HG02642 (cell line): ENCODE data around the gene OMA1.

ENCODE experiments used
- ATAC-seq: cut with Tn5 transposase; IDR thresholded peaks from one replicate; pipeline ENCODE4 v1.9.1; 2021; ENCODE audit warnings: mild to moderate bottlenecking; ENCODE audit not compliant: unreplicated experiment, poor library complexity

Gene OMA1

GRCh38 chr1:58435376-58435775, 111.2 kb downstream of the OMA1 start:
- ATAC-seq, result no peak

- ATAC-seq, result no peak
Measured at GRCh38 chr1:58434607-58435006, 111.9 kb downstream of the OMA1 start.

- no peak for ATAC-seq
Measured at GRCh38 chr1:58434181-58434580, 112.3 kb downstream of the OMA1 start.

GRCh38 chr1:58432851-58433668, 113.5 kb downstream of the OMA1 start:
- ATAC-seq, result no peak

- ATAC-seq, result no peak
Measured at GRCh38 chr1:58431901-58432620, 114.5 kb downstream of the OMA1 start.
